Measurements from ENCODE around the gene NLRP3.

DNA sequence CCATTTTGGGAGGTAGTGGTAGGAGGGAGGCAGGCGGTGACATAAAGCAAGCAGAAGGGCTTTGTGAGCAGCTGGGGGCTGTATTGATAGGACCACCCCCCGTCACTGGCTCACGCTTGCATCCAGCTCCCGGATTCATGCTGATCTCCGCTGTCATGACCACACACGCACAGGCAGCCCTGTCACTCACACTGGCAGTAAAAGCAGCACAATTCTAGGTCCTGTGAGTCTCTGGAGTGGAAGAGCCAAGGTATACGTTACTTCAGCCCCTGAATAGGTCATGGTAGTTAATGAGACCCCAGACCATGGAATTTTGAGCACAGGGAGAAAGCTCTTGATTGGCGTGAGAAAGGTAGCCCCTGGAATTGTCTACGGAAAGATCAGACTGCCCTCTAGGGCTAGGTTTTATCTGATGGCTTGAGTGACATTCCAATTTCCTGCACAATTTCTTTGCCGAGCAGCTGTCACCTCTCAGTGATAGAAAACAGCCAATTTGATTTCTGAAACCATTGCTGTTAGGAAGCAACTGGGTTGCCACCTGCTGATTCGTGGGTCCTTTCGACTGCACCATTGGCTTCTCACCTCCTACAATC, 36.6 kb downstream of the NLRP3 start:
- TF ChIP-seq, protein P1, sequence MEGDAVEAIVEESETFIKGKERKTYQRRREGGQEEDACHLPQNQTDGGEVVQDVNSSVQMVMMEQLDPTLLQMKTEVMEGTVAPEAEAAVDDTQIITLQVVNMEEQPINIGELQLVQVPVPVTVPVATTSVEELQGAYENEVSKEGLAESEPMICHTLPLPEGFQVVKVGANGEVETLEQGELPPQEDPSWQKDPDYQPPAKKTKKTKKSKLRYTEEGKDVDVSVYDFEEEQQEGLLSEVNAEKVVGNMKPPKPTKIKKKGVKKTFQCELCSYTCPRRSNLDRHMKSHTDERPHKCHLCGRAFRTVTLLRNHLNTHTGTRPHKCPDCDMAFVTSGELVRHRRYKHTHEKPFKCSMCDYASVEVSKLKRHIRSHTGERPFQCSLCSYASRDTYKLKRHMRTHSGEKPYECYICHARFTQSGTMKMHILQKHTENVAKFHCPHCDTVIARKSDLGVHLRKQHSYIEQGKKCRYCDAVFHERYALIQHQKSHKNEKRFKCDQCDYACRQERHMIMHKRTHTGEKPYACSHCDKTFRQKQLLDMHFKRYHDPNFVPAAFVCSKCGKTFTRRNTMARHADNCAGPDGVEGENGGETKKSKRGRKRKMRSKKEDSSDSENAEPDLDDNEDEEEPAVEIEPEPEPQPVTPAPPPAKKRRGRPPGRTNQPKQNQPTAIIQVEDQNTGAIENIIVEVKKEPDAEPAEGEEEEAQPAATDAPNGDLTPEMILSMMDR (IDR thresholded peaks at IDR 0.05; ENCODE audit: insufficient read depth, low read depth, low read length): no peak
- TF ChIP-seq EZH2 (IDR thresholded peaks at IDR 0.05; ENCODE audit: insufficient read depth, low read length): no peak
